HL-60 (cell line): ENCODE data around the gene GFRA1.

ENCODE experiments used
- DNase-seq, 2 experiments: peaks; one replicate each; pipeline ENCODE4 v3.0.0-alpha.2; 2010 to 2020; ENCODE audit warnings: low read depth in 1 of 2, low spot score in 1 of 2
- H3K27ac ChIP-seq: fragments of 250-450 bp; sonication (Bioruptor Pico); replicated peaks from 2 replicates; pipeline ENCODE4 v1.5.1; 2020; ENCODE audit warnings: mild to moderate bottlenecking, moderate library complexity
- H3K27me3 ChIP-seq: fragments of 250-450 bp; sonication (Bioruptor Pico); 2 replicates; pipeline ENCODE4 v1.5.1; 2021; ENCODE audit warnings: mild to moderate bottlenecking, moderate library complexity; ENCODE audit not compliant: insufficient read depth, poor library complexity, severe bottlenecking
- H3K4me3 ChIP-seq: replicated peaks from 2 replicates; pipeline ENCODE4 v1.5.1; 2011; ENCODE audit warnings: mild to moderate bottlenecking, control low read depth, low read length; ENCODE audit not compliant: insufficient read depth
- GABPA ChIP-seq: IDR thresholded peaks from 2 replicates; pipeline ENCODE4 v1.6.1; 2012; ENCODE audit warnings: low read depth
- POLR2AphosphoS5 ChIP-seq: IDR thresholded peaks from 2 replicates; pipeline ENCODE4 v1.6.1; 2012; ENCODE audit warnings: low read depth
- SPI1 ChIP-seq: IDR thresholded peaks from 2 replicates; pipeline ENCODE4 v1.6.1; 2012; ENCODE audit warnings: low read depth, mild to moderate bottlenecking, borderline replicate concordance
- TF ChIP-seq, protein P1 (sequence below): IDR thresholded peaks from one replicate; pipeline ENCODE4 v1.5.1; 2011; ENCODE audit warnings: low read length, control low read depth, inconsistent platforms; ENCODE audit not compliant: insufficient read depth
- TF ChIP-seq, protein P2 (sequence below): IDR thresholded peaks from 2 replicates; pipeline ENCODE4 v1.6.1; 2012; ENCODE audit warnings: low read depth; ENCODE audit not compliant: insufficient replicate concordance

The GFRA1 gene

DNA sequence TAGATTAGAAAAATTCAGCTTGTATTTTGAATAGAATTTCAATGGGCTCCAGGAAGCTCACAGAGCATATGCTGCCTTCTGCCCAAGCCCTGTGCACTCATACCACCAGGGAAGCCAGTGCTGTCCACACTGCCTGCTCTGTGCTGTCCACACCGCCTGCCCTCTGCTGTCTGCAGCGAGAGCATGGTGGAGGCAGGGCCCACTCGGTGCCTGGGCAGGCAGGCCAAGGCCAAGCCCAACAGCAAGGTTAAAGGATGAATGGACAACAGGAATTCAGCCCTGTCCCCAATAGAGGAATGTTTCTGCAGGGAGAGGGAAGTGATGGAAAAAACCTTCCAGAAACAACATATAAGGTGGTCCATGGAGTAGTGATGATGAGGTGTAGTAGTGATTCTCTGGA lies 146.8 kb downstream of the GFRA1 start:
- H3K27me3 ChIP-seq = no peaks in the 10 kb centered on the region
- no peak for TF ChIP-seq SPI1
- TF ChIP-seq, protein P1, sequence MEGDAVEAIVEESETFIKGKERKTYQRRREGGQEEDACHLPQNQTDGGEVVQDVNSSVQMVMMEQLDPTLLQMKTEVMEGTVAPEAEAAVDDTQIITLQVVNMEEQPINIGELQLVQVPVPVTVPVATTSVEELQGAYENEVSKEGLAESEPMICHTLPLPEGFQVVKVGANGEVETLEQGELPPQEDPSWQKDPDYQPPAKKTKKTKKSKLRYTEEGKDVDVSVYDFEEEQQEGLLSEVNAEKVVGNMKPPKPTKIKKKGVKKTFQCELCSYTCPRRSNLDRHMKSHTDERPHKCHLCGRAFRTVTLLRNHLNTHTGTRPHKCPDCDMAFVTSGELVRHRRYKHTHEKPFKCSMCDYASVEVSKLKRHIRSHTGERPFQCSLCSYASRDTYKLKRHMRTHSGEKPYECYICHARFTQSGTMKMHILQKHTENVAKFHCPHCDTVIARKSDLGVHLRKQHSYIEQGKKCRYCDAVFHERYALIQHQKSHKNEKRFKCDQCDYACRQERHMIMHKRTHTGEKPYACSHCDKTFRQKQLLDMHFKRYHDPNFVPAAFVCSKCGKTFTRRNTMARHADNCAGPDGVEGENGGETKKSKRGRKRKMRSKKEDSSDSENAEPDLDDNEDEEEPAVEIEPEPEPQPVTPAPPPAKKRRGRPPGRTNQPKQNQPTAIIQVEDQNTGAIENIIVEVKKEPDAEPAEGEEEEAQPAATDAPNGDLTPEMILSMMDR = no peak
- TF ChIP-seq POLR2AphosphoS5 = no peak
- no peak for TF ChIP-seq GABPA
- TF ChIP-seq, protein P2, sequence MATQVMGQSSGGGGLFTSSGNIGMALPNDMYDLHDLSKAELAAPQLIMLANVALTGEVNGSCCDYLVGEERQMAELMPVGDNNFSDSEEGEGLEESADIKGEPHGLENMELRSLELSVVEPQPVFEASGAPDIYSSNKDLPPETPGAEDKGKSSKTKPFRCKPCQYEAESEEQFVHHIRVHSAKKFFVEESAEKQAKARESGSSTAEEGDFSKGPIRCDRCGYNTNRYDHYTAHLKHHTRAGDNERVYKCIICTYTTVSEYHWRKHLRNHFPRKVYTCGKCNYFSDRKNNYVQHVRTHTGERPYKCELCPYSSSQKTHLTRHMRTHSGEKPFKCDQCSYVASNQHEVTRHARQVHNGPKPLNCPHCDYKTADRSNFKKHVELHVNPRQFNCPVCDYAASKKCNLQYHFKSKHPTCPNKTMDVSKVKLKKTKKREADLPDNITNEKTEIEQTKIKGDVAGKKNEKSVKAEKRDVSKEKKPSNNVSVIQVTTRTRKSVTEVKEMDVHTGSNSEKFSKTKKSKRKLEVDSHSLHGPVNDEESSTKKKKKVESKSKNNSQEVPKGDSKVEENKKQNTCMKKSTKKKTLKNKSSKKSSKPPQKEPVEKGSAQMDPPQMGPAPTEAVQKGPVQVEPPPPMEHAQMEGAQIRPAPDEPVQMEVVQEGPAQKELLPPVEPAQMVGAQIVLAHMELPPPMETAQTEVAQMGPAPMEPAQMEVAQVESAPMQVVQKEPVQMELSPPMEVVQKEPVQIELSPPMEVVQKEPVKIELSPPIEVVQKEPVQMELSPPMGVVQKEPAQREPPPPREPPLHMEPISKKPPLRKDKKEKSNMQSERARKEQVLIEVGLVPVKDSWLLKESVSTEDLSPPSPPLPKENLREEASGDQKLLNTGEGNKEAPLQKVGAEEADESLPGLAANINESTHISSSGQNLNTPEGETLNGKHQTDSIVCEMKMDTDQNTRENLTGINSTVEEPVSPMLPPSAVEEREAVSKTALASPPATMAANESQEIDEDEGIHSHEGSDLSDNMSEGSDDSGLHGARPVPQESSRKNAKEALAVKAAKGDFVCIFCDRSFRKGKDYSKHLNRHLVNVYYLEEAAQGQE = no peak

DNA sequence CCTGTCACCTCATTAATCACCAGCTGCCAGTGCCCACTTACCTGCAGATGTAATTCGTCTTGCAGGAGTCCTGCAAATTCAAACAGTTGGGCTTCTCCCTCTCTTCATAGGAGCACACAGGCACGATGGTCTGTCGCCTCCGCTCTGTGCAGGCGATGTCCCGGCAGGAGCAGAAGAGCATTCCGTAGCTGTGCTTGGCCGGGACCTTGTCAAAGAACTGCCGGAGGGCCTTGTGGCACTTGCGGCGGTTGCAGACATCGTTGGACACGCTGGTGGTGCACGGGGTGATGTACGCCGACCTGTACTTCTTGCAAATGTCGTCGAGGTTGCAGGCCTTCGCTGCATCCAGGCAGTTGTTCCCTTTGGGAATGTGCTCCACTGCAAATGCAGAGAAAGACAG lies 147.8 kb downstream of the GFRA1 start:
- DNase-seq = no peak
- Histone ChIP-seq H3K4me3 (no peak overlapping the region), H3K27me3 (no peaks in the 10 kb centered on the region), H3K27ac (no peak overlapping the region)
- TF ChIP-seq GABPA = no peak
- TF ChIP-seq, protein P1 = no peak
- TF ChIP-seq SPI1 = no peak
- TF ChIP-seq, protein P2 = no peak
- TF ChIP-seq POLR2AphosphoS5 = no peak

More for the DNA sequence above, 146.8 kb downstream of the GFRA1 start:
- DNase-seq = no peak
- Histone ChIP-seq H3K4me3 (no peak overlapping the region), H3K27ac (no peak overlapping the region)

DNA sequence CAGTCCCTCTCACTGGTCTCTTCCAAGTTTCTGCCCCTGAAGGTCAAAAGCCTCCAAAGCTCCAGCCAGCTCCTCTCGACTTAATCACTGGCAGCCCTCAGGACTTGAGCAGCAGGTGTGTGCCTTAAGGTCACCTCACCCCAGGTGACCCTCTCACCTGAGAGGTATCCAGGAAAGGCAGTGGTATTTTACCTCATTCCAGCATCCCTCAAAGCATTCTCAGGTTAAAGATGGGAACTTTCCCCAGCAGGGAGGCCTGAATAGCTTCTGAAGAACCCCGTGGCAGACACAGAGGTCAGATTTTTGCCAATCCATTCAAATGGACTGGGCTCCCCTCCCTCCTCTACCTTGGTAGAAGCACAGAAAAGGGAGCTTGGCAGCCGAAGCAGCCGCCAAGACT lies 148.2 kb downstream of the GFRA1 start:
- Histone ChIP-seq H3K4me3 (no peak overlapping the region), H3K27me3 (no peaks in the 10 kb centered on the region), H3K27ac (no peak overlapping the region)
- DNase-seq = no peak
- TF ChIP-seq, protein P2 = no peak
- TF ChIP-seq POLR2AphosphoS5 = no peak
- no peak for TF ChIP-seq SPI1
- TF ChIP-seq, protein P1 = no peak
- TF ChIP-seq GABPA = no peak
